ENCODE results near the gene UTP3. TPM values are rescaled to one million over a fixed set of nuclear protein-coding genes. Genes with fewer than 3 reads are reported as not detected.
"Not testable (repeated sequence)": the region's sequence is repeated elsewhere in the genome, so short reads cannot be mapped to it uniquely, and the experiment has no call there.

UTP3 gene, protein sequence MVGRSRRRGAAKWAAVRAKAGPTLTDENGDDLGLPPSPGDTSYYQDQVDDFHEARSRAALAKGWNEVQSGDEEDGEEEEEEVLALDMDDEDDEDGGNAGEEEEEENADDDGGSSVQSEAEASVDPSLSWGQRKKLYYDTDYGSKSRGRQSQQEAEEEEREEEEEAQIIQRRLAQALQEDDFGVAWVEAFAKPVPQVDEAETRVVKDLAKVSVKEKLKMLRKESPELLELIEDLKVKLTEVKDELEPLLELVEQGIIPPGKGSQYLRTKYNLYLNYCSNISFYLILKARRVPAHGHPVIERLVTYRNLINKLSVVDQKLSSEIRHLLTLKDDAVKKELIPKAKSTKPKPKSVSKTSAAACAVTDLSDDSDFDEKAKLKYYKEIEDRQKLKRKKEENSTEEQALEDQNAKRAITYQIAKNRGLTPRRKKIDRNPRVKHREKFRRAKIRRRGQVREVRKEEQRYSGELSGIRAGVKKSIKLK
- total RNA-seq, result 15.4 TPM

DNA sequence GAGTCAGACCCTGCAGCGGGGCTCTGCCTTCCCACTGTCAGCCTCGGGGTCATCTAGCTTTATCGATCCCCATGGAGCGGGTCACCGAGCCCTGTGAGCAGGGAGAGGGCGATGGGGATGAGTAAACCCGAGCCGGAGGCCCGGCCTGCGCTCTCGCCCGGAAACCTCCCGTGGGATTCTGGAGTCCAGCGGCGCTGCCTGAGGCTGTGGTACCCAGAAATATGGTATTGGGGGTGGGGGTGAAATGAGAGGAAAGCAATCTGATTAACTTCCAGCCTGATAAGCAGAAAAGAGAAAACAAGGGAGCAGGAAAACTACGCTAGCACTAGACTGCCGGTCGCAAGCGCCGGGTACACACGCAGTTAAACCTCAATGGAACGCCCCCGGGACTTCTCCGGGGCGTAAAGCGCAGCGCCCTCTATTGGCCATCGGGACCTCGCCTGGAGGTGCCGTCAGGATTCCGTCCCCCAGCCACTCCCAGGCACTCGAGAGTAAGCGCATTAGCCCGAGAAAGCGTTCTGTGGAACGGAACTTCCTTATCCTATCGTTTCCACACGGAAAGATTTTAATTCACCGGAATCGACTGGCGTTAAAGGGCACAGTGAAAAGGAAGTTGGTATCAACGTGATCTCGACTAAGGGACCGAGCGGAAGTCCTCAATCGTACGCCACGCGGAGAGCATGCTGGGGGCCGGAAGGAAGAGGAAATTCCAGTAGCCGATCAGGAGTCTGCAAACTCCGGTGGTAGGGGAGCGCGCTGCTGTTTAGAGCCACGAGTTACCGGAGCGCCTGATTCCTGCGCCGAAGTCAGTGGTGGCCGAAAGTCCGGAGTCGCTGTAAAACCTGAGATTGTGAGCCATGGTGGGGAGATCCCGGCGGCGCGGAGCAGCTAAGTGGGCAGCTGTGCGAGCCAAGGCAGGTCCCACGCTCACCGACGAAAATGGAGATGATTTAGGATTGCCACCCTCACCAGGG is at the start of gene UTP3:
Gene UTP3 (plus strand): TSS at position 712 of the 974 bp plus-strand sequence. CDS start 146 bp downstream, at position 858.
- Histone ChIP-seq H3K4me1 (ENCODE audit: insufficient read depth, low read length) (peaks cover 44% of the 10 kb centered on the region), H3K9me3 (ENCODE audit: low read depth, low read length) (no peaks in the 10 kb centered on the region), H3K27me3 (ENCODE audit: insufficient read depth, low read length) (no peaks in the 10 kb centered on the region), H3K4me3 (ENCODE audit: low read length) (peak within 1 kb of the TSS; percentile 89)

DNA sequence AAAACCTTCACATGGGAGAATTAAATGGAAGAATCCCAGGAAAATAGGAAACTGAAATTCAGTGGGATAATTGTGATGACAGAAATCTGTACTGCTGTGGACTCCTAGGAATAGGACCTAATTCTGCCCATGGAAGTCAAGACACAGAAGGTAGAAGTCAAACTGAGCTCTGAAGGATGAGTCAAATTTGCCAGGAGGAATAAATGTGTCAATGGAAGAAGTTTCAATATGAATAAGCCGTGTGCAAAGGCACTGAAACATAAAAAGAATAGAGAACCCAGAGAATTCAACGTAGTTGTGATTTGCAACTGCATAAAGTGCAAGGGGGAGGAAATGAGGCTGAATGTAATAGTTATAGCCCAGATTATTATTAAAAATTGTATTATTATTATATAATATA is 48.1 kb upstream of the UTP3 start:
- Histone ChIP-seq H3K4me1 (ENCODE audit: insufficient read depth, low read length) (no peaks in the 10 kb centered on the region), H3K9me3 (ENCODE audit: low read depth, low read length) (no peaks in the 10 kb centered on the region), H3K4me3 (ENCODE audit: low read length) (no peak overlapping the region), H3K27me3 (ENCODE audit: insufficient read depth, low read length) (no peaks in the 10 kb centered on the region)

DNA sequence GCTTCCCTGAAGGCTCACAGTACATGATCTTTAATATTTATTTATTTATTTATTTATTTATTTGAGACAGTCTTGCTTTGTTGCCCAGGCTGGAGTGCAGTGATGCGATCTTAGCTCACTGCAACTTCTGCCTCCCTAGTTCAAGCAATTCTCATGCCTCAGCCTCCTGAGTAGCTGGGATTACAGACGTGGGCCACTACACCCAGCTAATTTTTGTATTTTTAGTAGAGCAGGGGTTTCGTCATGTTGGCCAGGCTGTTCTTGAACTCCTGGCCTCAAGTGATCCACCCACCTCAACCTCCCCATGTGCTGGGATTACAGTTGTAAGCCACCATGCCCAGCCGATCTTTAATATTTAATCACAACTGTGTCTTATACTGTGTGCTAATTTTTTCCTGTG is 37.6 kb upstream of the UTP3 start:
- H3K9me3 ChIP-seq (ENCODE audit: low read depth, low read length); H3K27me3 ChIP-seq (ENCODE audit: insufficient read depth, low read length): not testable (repeated sequence)

DNA sequence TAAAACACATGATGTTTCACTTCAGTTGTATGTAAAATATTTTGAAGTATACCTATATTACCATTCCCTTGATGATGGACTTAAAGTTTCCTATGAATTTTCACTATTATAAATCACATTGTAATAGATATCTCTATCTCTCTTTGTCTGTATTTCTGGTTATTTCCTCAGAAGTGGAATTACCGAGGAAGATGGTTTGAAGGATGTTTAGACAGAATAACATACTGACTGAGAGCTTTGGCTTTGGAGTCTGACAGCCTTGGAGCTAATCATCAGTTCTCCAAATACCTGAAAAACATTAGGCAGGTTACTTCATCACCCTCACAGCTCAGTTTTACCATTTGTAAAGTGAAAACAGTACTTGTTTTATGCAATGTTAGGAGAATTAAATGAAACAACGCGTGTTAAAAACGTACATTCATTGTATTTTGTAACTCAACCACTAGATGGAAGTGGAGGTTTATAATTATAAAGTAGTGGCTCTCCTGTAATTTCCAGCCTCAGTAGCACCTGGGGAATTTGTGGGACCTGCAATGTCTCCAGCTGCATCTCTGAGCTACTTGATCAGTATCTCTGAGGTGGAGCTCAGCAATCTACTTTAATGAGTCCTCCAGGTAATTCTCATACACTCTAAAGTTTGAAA is 36.3 kb upstream of the UTP3 start:
- H3K4me1 ChIP-seq (ENCODE audit: insufficient read depth, low read length), result no peaks in the 10 kb centered on the region

More for the DNA sequence above, 37.6 kb upstream of the UTP3 start:
- not testable (repeated sequence) for H3K4me1 ChIP-seq (ENCODE audit: insufficient read depth, low read length); H3K4me3 ChIP-seq (ENCODE audit: low read length)

DNA sequence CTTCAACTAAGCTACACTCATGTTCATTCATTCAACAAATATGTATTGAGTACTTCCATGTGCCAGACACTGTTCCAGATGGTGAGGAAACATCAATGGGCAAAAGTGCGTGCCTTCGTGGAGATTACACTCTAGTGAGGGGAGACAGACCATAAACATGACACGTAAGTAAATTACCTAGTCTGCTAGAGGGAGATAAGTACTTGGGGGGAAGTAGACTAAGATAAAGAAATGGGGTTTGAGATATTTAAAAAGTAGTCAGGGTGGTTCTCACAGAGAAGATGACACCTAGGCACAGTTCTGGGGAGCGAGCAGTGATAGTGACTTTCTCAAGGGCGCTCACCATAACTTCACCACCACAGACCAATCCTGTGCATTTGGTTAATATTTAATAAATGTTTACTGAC is 33.7 kb upstream of the UTP3 start:
- peaks cover 6% of the 10 kb centered on the region for H3K4me1 ChIP-seq (ENCODE audit: insufficient read depth, low read length)
- H3K27me3 ChIP-seq (ENCODE audit: insufficient read depth, low read length), result no peaks in the 10 kb centered on the region
- H3K9me3 ChIP-seq (ENCODE audit: low read depth, low read length), result no peaks in the 10 kb centered on the region
- no peak overlapping the region for H3K4me3 ChIP-seq (ENCODE audit: low read length)

More for the DNA sequence above, 36.3 kb upstream of the UTP3 start:
- Histone ChIP-seq H3K9me3 (ENCODE audit: low read depth, low read length) (no peaks in the 10 kb centered on the region), H3K4me3 (ENCODE audit: low read length) (no peak overlapping the region), H3K27me3 (ENCODE audit: insufficient read depth, low read length) (no peaks in the 10 kb centered on the region)

DNA sequence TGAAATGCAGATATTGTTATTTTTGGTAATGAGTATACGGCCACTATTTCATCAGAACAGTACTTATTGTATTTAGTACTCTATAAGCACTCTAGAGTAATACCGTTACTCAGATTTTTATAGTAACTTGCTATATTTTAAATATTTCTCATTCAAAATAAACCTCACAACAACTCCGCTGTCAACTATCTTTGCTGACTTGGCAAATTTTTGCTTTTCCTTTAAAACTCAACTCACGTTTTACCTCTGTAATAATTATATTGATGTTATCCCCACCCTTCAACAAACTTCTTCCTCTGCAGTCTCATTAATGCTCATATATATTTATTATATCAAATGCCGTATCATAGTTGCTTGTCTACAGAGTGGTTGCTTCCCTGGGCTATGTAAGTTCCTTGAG is 31.0 kb upstream of the UTP3 start:
- Histone ChIP-seq H3K27me3 (ENCODE audit: insufficient read depth, low read length) (no peaks in the 10 kb centered on the region), H3K4me3 (ENCODE audit: low read length) (no peak overlapping the region), H3K4me1 (ENCODE audit: insufficient read depth, low read length) (peaks cover 6% of the 10 kb centered on the region), H3K9me3 (ENCODE audit: low read depth, low read length) (no peaks in the 10 kb centered on the region)

DNA sequence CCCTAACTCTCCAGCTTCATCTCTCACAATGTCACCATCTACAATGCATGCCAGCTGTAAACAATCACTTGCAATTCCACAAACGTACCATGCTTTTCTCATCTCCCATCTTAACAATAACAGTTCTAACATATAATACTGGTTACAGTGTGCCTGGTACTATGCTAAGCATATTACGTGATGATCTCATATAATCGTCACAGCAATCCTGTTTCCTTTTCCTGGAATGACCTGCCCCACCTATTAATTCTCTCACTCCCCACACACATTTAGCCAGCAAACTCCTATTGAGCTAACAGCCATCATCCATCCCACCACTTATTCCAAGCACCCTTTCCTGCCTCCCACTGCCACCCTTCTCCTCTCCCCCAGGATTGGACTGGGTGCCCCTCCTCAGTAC is 29.9 kb upstream of the UTP3 start:
- Histone ChIP-seq H3K9me3 (ENCODE audit: low read depth, low read length) (no peaks in the 10 kb centered on the region), H3K4me3 (ENCODE audit: low read length) (no peak overlapping the region)

DNA sequence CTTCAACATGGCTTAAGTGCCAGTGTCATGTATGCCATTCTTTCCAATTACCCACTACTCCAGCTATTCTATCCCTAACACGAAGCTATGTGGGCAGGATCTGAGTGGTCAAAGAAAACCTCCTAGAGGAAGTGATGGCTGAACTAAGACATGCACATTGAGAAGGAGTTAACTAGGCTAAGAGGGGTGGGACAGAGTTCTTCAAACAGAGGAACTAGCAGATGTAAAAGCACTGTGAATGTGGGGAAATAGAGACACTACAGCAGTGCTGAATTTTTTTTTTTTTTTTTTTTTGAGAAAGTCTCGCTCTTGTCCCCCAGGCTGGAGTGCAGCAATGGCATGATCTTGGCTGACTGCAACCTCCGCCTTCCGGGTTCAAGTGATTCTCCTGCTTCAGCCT is 28.2 kb upstream of the UTP3 start:
- Histone ChIP-seq H3K4me1 (ENCODE audit: insufficient read depth, low read length) (peaks cover 6% of the 10 kb centered on the region), H3K27me3 (ENCODE audit: insufficient read depth, low read length) (no peaks in the 10 kb centered on the region), H3K9me3 (ENCODE audit: low read depth, low read length) (no peaks in the 10 kb centered on the region), H3K4me3 (ENCODE audit: low read length) (no peak overlapping the region)

More for the DNA sequence above, 29.9 kb upstream of the UTP3 start:
- H3K4me1 ChIP-seq (ENCODE audit: insufficient read depth, low read length), result peaks cover 6% of the 10 kb centered on the region
- no peaks in the 10 kb centered on the region for H3K27me3 ChIP-seq (ENCODE audit: insufficient read depth, low read length)

DNA sequence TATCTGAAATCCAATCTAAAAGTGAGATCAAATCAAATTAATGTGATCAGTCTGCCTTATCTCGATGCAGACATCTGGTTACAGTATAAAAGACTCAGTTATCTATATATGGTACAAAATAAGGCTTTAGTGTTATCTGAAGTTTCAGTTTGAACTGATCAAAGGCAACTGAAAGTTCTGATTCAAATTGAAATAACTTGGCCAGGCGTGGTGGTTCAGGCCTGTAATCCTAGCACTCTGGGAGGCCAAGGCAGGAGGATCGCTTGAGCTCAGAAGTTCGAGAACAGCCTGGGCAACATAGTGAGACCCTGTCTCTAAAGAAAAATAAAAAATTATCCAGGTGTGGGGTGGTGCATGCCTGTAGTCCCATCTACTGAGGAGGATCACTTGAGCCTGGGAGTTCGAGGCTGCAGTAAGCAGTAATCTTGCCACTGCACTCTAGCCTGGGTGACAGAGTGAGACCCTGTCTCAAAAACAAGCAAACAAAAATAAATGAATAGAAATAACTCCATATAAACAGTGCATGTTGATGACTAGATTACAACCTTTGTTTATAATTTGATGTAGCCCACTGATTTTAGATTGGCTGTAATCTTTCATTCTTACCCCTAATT is 26.9 kb upstream of the UTP3 start:
- H3K9me3 ChIP-seq (ENCODE audit: low read depth, low read length); H3K4me1 ChIP-seq (ENCODE audit: insufficient read depth, low read length); H3K27me3 ChIP-seq (ENCODE audit: insufficient read depth, low read length); H3K4me3 ChIP-seq (ENCODE audit: low read length): not testable (repeated sequence)

DNA sequence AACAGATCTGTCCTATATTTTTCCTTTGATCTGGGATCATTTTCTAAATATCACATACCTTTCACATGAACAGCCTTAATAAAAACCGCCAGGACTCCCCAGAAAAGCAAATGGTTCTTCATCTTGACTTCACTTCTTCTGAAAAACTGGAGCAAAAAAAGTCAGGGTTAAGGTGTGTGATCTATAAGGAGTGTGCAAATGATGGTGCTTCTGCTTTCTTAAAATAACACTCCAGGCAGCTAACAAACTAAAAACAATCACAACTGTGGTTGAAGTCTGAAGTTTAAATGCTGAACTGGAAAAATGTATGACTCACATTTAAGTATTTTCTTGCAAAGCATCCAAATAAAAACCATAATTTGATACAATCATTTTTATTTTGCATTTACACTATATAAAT is 22.0 kb upstream of the UTP3 start, which contains the start of gene JCHAIN:
Gene JCHAIN (minus strand): TSS at position 140 of the 400 bp plus-strand sequence. CDS start 18 bp downstream, at position 122.
- Histone ChIP-seq H3K4me3 (ENCODE audit: low read length) (peak within 1 kb of the TSS; percentile 18), H3K4me1 (ENCODE audit: insufficient read depth, low read length) (no peaks in the 10 kb centered on the region), H3K9me3 (ENCODE audit: low read depth, low read length) (no peaks in the 10 kb centered on the region), H3K27me3 (ENCODE audit: insufficient read depth, low read length) (no peaks in the 10 kb centered on the region)

DNA sequence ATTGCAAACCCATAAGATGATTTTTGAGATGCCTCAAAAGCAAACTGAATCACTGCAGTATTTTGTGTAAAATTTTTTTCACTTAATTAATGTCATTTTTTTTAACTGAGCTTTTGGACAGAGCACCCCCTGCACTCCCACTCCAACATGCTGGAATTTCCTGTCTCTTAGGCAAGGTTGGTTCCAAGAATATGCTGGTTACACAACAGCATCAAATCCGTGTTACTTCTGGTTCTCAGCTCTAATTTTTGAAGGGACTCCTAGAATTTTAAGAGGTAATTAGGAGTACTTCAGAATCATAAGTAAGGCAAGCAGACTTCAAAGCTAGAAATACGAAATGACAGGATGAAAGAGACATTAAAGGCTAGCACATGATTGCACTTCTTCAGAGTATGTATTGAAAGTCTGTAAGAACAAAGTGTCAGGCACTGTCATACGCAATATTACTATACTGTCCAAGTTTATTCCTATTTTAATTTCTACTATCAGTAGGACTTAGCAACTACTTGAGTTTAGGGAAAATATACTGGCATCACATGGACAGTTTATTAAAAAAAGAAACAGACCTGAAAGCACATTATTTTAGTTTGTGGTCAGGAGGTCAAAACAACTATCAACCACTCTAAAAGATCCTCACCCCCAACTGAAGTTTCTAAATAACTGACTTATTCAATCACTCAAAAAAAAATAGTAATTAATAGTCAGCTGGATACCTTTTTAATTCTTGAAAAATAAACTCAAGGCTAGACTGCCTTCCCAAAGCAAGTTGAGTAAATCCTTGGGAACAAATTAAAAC is 20.4 kb upstream of the UTP3 start:
- H3K4me3 ChIP-seq (ENCODE audit: low read length), result no peak overlapping the region
- H3K4me1 ChIP-seq (ENCODE audit: insufficient read depth, low read length), result no peaks in the 10 kb centered on the region
- no peaks in the 10 kb centered on the region for H3K27me3 ChIP-seq (ENCODE audit: insufficient read depth, low read length)
- H3K9me3 ChIP-seq (ENCODE audit: low read depth, low read length), result no peaks in the 10 kb centered on the region

DNA sequence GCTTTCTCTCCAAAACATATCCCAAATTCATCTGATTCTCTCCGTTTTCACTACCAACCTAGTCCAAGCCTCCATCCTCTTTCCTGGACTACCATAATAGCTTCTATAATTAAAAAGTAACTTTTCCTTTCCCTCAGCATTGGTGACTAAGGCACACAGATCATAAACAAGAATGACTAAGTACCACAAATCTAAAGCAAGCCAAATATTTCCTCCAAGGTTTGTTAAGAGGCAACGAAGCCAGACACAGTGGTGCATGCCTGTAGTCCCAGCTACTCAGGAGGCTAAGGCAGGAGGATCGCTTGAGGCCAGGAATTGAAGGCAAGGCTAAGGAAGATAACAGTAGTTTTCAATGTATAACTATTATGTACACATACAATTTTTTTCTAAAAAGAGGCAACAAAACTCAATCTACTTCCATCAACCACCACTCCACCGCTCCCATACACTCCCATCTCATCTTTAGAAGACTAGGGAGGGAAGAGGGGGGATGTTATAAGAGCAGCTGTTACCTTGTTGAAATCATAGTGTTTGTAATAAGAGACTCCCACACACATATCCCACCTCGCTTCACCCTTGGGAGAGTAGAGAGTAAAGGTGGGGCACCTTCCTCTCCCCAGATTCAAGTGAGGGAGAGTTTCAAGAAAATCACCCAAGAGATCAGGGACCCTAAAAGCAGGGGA is 17.9 kb upstream of the UTP3 start:
- H3K4me1 ChIP-seq (ENCODE audit: insufficient read depth, low read length), result no peaks in the 10 kb centered on the region
- H3K27me3 ChIP-seq (ENCODE audit: insufficient read depth, low read length), result no peaks in the 10 kb centered on the region
- no peak overlapping the region for H3K4me3 ChIP-seq (ENCODE audit: low read length)
- no peaks in the 10 kb centered on the region for H3K9me3 ChIP-seq (ENCODE audit: low read depth, low read length)

DNA sequence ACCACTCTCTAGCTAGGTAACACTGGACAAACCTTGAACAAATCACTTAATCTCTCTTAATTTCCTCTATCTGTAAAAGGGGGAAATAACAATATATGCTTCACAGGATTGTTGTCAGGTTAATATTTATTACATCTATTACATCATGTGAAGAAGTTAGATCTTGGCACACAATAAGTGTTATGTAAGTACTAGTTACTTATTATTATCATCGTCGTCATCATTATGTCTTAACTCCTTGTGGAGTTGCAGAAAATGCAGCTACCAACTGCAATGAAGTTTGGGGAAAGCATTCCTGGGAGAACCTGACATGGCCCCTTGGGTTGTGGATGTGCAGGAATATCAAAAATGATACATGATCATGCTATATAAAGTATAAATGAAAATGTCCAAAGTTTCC is 17.2 kb upstream of the UTP3 start:
- H3K4me1 ChIP-seq (ENCODE audit: insufficient read depth, low read length), result no peaks in the 10 kb centered on the region
- H3K4me3 ChIP-seq (ENCODE audit: low read length), result no peak overlapping the region
- H3K9me3 ChIP-seq (ENCODE audit: low read depth, low read length), result no peaks in the 10 kb centered on the region
- H3K27me3 ChIP-seq (ENCODE audit: insufficient read depth, low read length), result no peaks in the 10 kb centered on the region
